HuH-7.5 (cell line): ENCODE results near the gene CDK14.
"Not testable (repeated sequence)": the region's sequence is repeated elsewhere in the genome, so short reads cannot be mapped to it uniquely, and the experiment has no call there.

ENCODE experiments used
- DNase-seq: peaks from one replicate; pipeline ENCODE4 v3.0.0; 2011; ENCODE audit warnings: low spot score

Gene CDK14

DNA sequence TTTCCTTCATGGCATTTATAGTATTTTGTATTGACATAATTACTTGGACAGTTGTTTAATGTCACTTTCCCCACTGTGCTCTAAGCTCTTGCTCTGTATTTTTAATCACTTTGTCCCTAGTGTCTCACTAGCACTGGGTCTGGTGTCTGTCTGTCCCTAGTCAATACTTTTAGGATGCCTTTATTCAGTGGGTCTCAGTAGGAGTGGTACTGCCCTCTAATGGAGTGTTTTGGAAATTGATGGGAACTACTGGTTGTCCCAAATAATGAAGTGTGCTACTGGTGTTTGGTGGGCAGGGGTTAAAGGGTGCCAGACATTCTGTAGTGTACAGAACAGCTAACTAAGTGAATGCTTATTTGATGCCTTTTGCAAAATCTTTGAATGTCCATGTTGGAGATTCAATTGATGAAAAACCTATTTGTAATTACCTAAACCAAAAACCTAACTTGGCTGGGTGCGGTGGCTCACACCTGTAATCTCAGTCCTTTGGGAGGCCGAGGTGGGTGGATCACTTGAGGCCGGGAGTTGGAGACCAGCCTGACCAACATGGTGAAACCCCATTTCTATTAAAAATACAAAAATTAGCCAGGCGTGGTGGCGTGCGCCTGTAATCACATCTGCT is 33.3 kb downstream of the CDK14 start:
- no peak for DNase-seq

DNA sequence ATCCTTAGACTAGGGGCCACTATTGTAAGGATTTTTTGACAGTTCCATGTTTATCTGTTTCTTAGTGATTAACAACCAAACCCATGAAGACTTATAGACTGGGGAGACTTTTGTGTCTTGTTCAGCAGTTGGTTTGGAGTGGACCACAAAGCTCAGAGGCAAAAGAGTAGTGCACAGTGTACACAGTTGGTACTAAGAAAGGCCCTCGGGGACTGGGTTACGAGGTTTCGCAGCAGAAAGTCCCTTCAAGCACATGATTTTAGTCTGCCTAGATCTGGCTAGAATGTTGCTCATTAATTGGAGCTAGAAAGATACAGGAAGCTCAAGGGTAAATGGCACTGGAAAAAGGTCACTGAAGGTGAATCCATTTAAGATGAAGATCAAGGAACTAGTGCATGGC is 35.4 kb downstream of the CDK14 start:
- DNase-seq, result no peak

DNA sequence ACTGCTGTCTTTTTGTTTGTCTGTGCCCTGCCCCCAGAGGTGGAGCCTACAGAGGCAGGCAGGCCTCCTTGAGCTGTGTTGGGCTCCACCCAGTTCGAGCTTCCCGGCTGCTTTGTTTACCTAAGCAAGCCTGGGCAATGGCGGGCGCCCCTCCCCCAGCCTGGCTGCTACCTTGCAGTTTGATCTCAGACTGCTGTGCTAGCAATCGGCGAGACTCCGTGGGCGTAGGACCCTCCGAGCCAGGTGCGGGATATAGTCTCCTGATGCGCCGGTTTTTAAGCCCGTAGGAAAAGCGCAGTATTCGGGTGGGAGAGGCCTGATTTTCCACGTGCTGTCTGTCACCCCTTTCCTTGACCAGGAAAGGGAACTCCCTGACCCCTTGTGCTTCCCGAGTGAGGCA is 43.6 kb downstream of the CDK14 start:
- DNase-seq, result not testable (repeated sequence)

DNA sequence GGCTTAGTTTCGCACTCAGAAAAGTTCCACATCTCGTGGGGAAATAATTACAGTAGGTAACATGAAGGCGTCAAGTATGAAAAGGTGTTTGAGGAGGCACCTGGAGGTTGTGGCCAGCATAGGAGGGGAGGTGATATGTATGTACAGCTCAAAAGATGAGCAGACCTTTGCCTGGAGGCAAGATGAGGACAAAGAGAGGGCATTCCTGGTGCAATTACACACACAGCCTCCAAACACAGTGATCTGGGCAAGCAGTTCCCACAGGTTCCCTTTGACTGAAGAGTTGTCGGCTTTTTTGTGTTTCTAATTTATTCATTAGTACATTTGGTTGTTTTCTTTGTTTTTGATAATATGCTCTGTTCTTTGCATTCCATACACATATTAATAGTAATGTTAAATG is 46.9 kb downstream of the CDK14 start:
- DNase-seq, result no peak

DNA sequence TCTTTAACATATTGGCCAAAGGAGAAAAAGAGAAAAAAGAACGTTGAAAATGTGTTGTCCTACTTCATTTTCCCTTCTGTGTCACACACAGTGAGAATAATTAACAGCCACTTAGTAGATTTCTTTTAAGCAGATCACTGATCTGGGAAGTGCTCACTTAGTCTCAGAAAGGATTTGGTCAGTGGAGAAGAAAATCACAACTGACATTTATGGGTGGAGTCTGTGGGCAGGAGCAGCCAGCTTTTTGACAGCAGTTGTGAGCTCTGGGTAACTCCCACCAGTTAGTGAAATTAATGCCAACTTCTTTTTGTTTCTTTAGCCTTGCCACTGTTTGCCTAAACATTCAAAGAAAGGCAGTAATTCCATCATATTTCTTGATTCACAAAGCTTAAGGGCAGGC is 49.7 kb downstream of the CDK14 start:
- DNase-seq, result no peak

DNA sequence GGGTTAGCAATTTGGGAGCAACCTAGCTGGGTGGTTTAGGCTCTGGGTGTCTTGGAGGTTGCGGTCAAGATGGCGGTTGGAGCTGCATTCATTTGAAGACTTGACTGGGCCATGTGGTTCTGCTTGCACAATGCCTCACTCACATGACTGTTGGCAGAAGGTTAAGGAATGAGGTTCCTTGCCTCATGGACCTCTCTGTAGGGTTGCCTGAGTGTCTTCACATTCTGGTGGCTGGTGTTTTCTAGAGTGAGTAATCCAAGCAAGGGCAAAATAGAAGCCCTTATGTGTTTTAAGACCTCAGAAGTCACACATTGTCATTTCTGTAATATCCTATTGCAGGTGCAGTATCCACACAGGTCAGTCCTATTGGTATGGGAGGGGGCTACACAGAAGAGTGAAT is 52.0 kb downstream of the CDK14 start:
- no peak for DNase-seq

DNA sequence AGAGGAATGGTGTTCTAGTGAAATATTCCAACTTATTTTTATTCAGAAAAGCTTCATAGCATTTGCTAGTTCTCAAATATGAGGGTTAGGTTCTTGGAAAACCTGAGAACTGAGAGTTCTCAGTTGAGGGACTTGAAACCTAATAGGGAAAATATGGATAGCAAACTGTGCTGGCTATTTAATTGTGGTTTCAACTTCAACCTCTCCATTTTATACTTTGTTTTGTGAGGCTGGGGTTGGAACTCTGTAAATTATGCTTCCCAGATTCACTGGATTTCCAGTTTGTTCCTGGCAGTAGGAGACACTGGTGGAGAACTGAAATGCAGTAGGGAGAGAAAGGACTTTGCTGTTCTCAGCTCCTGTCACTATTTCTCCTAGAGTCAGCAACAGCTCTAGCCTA is 52.7 kb downstream of the CDK14 start:
- DNase-seq, result no peak

DNA sequence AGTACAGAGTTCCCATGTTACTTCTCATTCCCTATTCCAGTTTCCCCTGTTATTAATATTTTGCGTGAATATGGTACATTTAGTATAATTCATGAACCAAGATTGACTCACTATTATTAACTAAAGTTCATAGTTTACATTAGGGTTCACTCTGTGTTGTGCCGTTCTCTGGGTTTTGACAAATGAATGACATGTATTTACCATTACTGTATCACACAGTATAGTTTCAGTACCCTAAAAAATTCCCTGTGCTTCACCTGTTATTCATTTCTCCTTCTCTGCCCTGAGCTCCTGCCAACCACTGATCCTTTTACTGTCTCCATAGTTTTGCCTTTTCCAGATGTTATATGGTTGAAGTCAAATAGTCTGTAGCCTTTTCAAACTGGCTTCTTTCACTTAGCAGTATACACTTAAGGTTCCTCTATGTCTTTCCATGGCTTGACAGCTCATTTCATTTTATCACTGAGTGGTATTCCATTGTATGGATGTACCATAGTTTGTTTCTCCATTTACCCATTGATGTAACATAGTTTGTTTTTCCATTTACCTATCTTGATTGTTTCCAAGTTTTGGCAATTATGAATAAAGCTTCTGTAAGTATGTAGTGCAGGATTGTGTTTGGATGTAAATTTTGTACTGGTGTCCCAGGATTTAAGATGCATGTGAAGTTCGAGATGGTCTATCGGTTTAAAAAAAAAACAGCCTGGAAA is 58.8 kb downstream of the CDK14 start:
- DNase-seq, result no peak

DNA sequence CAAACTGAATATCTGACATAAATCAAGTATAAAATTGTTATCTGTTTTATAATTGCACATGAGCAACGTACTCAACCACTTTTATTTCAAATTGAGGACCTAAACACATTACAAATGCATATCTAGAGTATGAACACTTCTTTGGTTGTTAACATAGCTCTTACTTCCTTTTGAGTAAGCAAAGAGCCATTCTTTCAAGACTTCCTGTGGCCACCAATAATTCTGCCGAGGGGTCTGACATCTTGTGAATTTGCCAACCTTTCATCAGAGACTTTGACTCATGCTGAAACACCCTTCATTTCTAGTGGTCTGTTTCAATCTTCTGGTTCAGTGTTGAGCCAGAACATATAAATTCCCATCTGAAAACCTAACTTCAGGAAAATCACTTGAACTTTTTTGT is 59.4 kb downstream of the CDK14 start:
- no peak for DNase-seq

DNA sequence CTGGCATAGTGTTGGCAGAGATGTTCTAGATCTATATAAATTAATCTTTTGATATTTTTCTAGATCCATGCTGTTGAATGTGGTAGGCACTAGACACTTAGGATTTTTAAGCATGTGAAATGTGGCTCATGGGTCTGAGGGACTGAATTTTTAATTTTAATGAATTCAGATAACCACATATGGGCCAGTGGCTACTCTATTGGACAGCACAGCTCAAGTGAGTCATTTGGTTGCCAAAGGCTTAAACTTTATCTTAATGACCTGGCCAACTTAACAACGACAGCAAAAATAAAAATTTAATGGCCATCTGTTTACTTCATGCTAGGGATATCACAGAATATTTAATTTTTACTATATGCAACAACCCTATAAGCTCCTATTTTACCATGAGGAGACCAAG is 61.4 kb downstream of the CDK14 start:
- no peak for DNase-seq

DNA sequence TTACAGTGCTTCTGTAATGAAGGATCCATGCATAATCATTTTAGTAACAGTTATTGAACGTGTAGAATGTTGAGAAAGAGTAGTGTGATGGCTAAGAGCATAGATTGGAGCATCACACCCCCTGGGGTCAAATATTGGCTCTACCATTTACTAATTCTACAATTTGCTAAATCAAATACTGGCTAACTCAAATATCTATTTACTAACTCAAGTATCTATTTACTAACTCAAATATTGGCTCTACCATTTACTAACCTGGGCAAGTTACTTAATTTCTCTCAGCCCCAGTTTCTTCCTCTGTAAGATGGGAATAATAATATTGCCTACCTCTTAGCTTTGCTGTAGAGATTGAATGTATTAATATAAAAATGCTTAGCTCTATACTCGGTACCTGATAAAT is 64.0 kb downstream of the CDK14 start:
- no peak for DNase-seq

DNA sequence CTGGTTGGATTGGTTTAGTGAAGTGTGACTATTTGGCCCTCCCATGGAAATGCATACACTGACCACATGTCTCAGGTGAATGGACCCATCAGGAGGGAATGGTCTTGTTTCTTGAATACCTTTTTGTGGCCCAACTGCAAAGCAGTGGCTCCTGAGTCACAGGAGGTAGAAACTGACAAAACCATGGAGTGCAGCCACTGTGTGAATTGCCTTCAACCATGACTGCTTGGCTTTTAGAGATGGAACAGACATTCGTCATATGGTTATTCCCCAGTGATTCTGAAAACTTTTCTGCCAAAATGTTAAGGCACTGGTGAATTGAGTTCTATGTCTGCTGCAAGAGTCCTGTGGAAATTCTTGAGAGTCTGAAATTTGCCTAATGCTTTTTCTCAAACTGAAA is 64.7 kb downstream of the CDK14 start:
- no peak for DNase-seq

DNA sequence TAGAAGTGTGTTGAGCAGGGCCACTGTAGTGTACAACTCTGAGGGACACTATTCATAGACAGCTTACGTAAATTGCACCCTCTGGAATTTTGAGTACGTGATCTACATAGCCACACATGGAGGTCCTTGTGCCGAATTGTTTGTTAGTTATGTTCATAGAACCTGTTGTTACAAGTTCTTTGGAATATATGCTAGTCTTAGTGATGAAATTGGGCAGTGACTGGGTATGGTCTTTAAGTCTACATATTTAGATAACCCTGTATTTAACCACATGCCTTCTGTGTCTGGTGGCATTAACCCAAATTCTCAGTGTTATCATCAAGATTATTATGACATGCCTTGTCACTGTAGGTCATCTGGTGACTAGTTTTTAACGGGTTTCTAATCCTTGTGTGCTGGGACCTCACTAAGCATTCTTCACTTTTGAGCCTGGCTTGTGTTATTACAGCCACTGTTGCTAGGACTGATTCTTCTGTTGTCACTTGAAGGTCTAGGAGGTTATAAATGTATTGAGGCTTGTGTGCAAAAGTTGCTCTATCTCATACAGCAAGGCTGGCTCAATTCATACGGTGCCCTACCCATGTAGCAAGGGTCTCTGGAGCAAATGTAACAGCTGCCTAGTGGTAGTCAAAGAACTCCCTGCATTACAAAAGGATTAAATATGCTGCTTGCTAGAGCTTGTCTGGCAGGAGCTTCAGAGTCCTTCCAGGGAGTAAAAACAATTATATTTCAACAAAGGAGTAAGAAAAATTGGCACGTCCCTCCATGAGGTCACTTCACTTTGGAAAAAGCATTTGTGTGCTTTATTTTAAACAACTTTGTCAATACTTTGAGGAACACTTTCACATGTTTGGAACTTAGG is 65.4 kb downstream of the CDK14 start:
- DNase-seq, result no peak

DNA sequence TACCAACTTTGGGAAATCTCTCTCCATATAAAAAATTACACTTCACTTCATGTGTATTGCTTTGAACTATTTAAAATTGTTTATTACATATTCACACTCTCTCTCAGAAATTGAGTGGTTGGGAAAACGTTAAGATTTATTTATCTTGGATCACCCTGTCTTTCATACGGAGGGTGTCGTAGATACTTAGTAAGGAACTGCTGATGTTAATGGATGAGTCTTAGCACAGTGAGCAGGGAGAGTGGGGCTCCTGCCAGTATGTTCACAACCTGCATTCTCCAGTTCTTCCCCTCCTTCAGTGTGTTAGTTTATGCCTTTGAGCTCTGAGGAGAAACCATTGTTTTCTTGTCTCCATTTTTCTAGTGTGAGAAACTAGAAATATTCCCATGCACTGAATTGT is 67.1 kb downstream of the CDK14 start:
- DNase-seq, result no peak

DNA sequence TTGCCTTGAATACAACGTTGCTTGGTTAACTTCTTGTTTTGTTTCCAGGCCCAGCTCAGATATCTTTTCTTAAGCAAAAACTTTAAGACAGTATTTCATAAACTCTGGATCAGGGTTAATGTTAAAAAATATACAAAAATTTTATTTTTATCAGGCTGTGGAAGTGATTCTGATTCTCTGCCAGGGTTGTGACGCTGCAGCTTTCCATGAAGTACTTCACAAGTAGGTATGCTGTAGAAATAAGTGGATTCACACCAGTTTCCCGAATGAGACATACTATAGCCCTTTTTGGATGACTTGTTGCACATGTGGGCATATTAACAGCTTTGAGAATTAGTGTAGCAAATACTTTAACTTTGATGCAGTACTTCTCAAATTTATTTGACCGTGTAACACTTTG is 70.1 kb downstream of the CDK14 start:
- DNase-seq, result no peak

DNA sequence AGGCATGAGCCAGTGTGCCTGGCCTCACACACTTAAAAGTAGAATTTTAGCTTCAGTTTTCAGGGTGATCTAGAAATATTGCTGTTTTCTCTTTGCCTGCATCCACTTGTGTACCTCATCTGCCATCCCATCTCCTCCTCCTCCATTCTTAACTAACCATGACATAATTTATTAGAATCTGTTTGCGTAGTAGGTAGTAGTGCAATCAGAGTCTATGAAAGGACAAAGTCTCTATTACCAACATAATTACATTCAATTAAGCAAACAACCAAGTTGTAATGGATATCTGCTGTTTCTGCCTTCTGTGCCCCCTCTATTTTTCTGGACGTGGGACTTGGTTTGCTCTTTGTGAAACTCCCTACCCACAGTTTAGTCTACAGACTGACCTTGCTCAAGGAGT is 72.9 kb downstream of the CDK14 start:
- no peak for DNase-seq

DNA sequence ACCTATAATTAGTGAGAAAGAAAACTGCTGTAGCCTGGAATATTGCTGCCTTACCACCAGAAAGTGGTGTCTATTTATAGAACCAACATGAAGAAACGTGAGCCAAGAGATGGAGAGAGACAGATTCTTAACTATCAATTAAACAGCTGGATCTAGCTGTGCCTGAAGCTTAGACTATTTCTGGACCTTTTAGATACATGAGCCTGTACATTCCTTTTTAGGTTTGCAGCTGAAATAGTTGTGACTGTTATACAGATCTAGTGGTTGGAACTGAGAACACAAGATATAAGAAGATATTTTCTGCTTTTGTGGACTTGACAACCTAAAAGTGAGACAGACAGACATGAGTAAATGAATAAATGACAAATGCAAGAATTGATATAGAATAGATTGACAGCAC is 73.4 kb downstream of the CDK14 start:
- DNase-seq, result no peak

DNA sequence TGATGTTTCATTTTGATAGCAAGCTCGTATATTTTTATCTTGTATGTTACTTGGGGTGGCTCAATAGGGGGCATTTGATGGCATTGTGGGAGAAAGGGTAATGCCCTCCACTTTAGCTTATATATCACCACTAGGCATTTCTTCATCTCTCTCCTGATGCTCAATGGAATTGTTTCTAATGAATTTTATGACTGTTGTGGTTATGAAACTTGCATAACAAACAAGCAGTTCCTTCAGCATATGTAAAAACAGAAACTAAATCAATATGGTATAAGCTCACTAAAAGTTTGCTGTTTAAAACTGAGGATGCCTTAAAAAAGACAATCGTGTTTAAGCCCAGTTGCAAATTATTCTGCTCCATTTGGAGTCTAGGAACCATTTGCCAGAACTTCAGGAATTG is 75.5 kb downstream of the CDK14 start:
- DNase-seq, result no peak

DNA sequence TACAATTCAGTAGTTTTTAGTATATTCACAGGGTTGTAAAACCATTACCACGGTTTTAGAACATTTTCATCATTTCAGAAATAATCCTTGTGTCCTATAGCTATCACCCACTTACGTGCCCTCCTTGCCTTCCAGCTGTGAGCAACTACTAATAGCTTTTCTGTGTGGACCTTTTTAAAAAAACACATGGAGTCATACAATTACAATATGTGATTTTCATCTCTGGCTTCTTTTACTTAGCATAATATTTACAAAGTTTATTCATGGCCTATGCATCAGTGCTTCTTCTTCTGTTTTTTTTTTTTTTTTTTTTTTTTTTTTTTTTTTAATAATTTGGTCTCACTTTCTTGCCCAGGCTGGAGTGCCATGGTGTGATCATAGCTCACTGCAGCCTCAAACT is 76.1 kb downstream of the CDK14 start:
- no peak for DNase-seq

DNA sequence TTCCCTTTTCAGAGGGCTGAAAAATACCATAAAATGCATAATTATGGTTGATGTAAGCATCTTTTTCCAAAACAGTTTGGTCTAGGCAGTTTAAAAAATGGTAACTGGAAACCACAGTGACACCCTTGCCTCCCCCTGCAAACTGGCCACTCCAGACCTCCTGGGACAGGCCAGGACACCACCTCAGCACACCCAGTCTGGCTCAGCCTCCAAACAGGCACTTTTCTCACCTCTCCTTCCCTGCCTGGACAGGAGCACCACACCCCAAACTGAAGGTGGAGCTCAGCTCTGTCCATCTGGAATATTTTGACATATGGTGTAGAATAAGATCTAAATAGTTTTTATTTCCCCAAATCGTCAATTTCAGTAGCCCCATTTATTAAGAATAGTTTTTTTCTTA is 78.5 kb downstream of the CDK14 start:
- no peak for DNase-seq

DNA sequence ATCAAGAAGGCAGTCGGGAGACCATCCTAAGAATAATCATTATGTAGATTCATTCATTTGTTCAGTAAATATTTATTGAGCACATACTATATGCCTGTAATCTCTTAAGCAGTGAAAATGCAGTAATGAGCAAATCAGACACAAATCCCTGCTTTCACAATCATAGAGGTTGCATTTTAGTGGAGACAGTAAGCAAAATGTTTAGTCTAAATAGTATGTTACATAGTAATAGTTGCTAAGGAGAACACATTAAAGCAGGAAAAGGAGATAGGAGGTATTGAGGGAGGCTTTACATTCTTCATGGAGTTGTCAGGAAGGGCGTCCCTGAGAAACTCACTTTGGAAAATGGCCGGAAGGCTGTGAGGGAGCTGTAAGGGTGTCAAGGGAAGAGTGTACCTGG is 79.9 kb downstream of the CDK14 start:
- DNase-seq, result no peak

DNA sequence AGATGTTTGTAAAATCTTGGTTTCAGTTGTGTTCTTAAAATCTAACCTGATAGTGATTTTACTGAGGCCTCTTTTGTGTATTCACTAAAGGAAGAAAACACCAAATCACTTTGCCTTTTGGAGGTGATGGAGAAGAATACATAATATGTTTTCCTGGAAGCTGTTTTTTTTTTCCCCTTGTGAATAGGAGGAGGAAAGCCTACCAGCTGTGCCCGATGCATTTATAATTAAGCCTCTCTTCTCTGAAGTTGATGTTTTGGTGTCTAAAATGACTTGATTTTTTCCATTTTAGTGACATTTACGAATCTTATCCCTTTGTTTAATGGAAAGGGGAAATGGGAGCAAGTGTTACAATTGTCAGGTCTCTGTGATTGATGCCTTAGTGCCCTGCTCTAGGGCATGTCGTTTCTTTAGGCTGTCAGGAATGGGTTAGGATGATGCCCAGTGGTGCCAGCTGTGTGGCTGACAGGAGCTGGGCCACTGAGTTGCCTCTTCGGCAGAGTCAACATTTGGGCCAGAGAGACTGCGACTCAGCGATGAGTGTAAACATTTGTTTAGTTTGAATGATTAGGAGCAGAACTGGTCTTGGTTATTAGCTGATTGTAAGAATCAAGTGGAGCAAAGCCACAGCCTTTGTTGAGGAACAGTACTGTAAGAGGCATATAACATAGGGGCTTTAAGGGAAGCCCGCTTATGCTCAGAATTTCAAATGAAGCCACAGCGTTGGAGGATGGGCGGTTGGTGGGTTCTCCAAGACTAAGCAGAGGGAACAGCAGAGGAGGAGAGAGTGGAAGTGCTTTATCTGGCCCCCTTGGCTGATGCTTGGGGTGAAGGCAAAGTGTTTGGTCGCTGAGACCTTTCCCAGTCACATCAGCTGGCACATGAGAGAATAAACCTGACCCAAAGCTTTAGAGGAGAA is 81.6 kb downstream of the CDK14 start:
- no peak for DNase-seq
